MM.1S (cell line): ENCODE measurements around the gene SIT1.

ENCODE experiments used
- EZH2phosphoT487 ChIP-seq: fragments of 300-600 bp; sonication (generic); IDR thresholded peaks from 2 replicates; pipeline ENCODE4 v1.6.1; 2018; ENCODE audit warnings: antibody characterized with exemption, low read length
- TF ChIP-seq, protein P1 (sequence below): fragments of 300-600 bp; sonication (generic); IDR thresholded peaks from 2 replicates; pipeline ENCODE4 v1.5.1; 2016; ENCODE audit warnings: antibody characterized with exemption, low read length, mixed read lengths

DNA sequence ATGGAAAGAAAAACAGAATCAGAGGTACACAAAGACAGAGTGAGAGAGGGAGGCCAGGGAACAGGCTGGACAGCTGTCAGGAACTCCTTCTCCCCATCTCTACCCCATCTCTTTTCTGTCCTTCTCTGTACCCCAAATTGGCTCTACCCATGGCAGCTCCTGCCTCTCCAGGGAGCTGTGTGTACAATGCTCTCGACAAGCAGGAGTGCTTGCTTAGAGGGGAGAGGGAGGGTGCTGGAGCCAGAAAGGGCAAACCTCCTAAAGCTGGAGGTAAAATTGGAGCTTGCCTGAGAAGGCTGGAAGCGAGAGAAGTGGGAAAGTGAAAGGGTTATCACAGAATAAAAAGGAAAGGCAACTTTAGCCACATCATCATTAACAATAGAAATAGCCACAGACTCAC lies 32.6 kb upstream of the SIT1 start:
- TF ChIP-seq, protein P1, sequence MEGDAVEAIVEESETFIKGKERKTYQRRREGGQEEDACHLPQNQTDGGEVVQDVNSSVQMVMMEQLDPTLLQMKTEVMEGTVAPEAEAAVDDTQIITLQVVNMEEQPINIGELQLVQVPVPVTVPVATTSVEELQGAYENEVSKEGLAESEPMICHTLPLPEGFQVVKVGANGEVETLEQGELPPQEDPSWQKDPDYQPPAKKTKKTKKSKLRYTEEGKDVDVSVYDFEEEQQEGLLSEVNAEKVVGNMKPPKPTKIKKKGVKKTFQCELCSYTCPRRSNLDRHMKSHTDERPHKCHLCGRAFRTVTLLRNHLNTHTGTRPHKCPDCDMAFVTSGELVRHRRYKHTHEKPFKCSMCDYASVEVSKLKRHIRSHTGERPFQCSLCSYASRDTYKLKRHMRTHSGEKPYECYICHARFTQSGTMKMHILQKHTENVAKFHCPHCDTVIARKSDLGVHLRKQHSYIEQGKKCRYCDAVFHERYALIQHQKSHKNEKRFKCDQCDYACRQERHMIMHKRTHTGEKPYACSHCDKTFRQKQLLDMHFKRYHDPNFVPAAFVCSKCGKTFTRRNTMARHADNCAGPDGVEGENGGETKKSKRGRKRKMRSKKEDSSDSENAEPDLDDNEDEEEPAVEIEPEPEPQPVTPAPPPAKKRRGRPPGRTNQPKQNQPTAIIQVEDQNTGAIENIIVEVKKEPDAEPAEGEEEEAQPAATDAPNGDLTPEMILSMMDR, result no peak
- TF ChIP-seq EZH2phosphoT487, result no peak
